Inferior parietal cortex (tissue), 1 donor: ENCODE results near the gene CCL23.
"Not testable (repeated sequence)": the region's sequence is repeated elsewhere in the genome, so short reads cannot be mapped to it uniquely, and the experiment has no call there.

Experiments
- DNase-seq: peaks from one replicate; pipeline ENCODE4 v3.0.0-alpha.2; 2016; ENCODE audit errors: extremely low spot score

Gene CCL23

GRCh38 chr17:36017799-36018198, at the start of gene CCL23:
TSS of gene CCL23 (minus strand) at chr17:36017972. CDS start at chr17:36017897, 75 bp downstream.
- no peak for DNase-seq

- no peak for DNase-seq
These were observed 48.7 kb upstream of the CCL23 start for GRCh38 chr17:36066365-36066985.

- DNase-seq, result no peak
These were observed 46.2 kb upstream of the CCL23 start, which contains the start of gene CCL18 for GRCh38 chr17:36063786-36064541. TSS of gene CCL18 (plus strand) at chr17:36064272. CDS start at chr17:36064343, 71 bp downstream.

GRCh38 chr17:36060816-36061215, 43.0 kb upstream of the CCL23 start:
- DNase-seq, result no peak

- no peak for DNase-seq
These were observed 41.6 kb upstream of the CCL23 start for GRCh38 chr17:36059406-36059805.

GRCh38 chr17:36057911-36058310, 40.1 kb upstream of the CCL23 start:
- no peak for DNase-seq

- DNase-seq, result no peak
These were observed 38.2 kb upstream of the CCL23 start for GRCh38 chr17:36055921-36056520.

- DNase-seq, result no peak
These were observed 37.4 kb upstream of the CCL23 start for GRCh38 chr17:36055171-36055570.

GRCh38 chr17:36049643-36050042, 31.9 kb upstream of the CCL23 start:
- no peak for DNase-seq

GRCh38 chr17:36048066-36048465, 30.3 kb upstream of the CCL23 start:
- no peak for DNase-seq

- no peak for DNase-seq
These were observed 18.5 kb upstream of the CCL23 start for GRCh38 chr17:36036235-36036634.

- DNase-seq, result no peak
These were observed 16.4 kb upstream of the CCL23 start for GRCh38 chr17:36034127-36034526.

- no peak for DNase-seq
These were observed 13.2 kb upstream of the CCL23 start for GRCh38 chr17:36030956-36031355.

GRCh38 chr17:36027761-36028160, 10.0 kb upstream of the CCL23 start:
- DNase-seq, result no peak

- no peak for DNase-seq
These were observed 6.5 kb upstream of the CCL23 start for GRCh38 chr17:36024106-36024869.

- no peak for DNase-seq
These were observed 1.7 kb upstream of the CCL23 start for GRCh38 chr17:36019423-36019822.

GRCh38 chr17:36016555-36016954, 1.2 kb downstream of the CCL23 start:
- DNase-seq, result no peak

- not testable (repeated sequence) for DNase-seq
These were observed 1.9 kb downstream of the CCL23 start for GRCh38 chr17:36015895-36016294.

- DNase-seq, result no peak
These were observed 2.8 kb downstream of the CCL23 start for GRCh38 chr17:36014946-36015345.

- no peak for DNase-seq
These were observed 6.6 kb downstream of the CCL23 start for GRCh38 chr17:36011201-36011600.

- DNase-seq, result no peak
These were observed 8.6 kb downstream of the CCL23 start for GRCh38 chr17:36008998-36009665.
